ENCODE data around the gene STARD3.

DNA sequence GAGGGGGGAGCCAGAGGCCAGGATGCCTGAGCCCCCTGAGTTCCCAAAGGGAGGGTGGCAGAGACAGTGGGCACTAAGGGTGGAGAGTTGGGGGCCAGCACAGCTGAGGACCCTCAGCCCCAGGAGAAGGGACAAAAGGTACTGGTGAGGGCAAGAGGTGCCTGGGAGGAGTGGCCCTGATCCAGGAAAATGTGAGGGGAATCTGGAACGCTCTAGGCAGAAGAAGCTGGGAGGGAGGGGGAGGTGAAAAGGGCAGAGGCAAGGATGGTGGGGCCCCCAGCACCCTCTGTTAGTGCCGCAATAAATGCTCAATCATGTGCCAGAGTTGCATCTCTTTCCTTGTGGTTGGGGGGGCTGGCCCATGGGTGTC is 29.3 kb downstream of the STARD3 start:
- TF ChIP-seq EZH2 (IDR thresholded peaks at IDR 0.05; ENCODE audit: borderline replicate concordance, insufficient read depth, low read length, poor library complexity, severe bottlenecking) (no peak), EP300 (conservative IDR thresholded peaks at IDR 0.05; ENCODE audit: poor library complexity, severe bottlenecking) (no peak)
- TF ChIP-seq, protein P1, sequence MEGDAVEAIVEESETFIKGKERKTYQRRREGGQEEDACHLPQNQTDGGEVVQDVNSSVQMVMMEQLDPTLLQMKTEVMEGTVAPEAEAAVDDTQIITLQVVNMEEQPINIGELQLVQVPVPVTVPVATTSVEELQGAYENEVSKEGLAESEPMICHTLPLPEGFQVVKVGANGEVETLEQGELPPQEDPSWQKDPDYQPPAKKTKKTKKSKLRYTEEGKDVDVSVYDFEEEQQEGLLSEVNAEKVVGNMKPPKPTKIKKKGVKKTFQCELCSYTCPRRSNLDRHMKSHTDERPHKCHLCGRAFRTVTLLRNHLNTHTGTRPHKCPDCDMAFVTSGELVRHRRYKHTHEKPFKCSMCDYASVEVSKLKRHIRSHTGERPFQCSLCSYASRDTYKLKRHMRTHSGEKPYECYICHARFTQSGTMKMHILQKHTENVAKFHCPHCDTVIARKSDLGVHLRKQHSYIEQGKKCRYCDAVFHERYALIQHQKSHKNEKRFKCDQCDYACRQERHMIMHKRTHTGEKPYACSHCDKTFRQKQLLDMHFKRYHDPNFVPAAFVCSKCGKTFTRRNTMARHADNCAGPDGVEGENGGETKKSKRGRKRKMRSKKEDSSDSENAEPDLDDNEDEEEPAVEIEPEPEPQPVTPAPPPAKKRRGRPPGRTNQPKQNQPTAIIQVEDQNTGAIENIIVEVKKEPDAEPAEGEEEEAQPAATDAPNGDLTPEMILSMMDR (IDR thresholded peaks at IDR 0.05; ENCODE audit: poor library complexity, severe bottlenecking) = no peak
- TF ChIP-seq, protein P2, sequence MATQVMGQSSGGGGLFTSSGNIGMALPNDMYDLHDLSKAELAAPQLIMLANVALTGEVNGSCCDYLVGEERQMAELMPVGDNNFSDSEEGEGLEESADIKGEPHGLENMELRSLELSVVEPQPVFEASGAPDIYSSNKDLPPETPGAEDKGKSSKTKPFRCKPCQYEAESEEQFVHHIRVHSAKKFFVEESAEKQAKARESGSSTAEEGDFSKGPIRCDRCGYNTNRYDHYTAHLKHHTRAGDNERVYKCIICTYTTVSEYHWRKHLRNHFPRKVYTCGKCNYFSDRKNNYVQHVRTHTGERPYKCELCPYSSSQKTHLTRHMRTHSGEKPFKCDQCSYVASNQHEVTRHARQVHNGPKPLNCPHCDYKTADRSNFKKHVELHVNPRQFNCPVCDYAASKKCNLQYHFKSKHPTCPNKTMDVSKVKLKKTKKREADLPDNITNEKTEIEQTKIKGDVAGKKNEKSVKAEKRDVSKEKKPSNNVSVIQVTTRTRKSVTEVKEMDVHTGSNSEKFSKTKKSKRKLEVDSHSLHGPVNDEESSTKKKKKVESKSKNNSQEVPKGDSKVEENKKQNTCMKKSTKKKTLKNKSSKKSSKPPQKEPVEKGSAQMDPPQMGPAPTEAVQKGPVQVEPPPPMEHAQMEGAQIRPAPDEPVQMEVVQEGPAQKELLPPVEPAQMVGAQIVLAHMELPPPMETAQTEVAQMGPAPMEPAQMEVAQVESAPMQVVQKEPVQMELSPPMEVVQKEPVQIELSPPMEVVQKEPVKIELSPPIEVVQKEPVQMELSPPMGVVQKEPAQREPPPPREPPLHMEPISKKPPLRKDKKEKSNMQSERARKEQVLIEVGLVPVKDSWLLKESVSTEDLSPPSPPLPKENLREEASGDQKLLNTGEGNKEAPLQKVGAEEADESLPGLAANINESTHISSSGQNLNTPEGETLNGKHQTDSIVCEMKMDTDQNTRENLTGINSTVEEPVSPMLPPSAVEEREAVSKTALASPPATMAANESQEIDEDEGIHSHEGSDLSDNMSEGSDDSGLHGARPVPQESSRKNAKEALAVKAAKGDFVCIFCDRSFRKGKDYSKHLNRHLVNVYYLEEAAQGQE (IDR thresholded peaks at IDR 0.05; ENCODE audit: borderline replicate concordance) = no peak

Measured in neural cell (in vitro differentiated cells).